A673 (cell line): ENCODE data around the gene NDST1. TPM values are rescaled to one million over a fixed set of nuclear protein-coding genes. Genes with fewer than 3 reads are reported as not detected.

Source experiments
- BruUV-seq: library from RNA; stranded (reverse); fragments of 400-500 nt; replicated peaks from 2 replicates; lab custom pipeline; 2021; lab: Mats Ljungman, UMichigan
- CTCF ChIA-PET: fragments of 300-600 bp; sonication (Branson Sonifier 250); formaldehyde crosslinking; loops from one replicate; lab custom pipeline; 2022; ENCODE audit warnings: antibody characterized with exemption; lab: Charles Lee
- POLR2A ChIA-PET: fragments of 300-600 bp; sonication (Branson Sonifier 250); formaldehyde crosslinking; loops from one replicate; lab custom pipeline; 2022; ENCODE audit warnings: antibody characterized with exemption; ENCODE audit not compliant: low non-redundant PET; lab: Charles Lee
- DNase-seq: peaks from one replicate; pipeline ENCODE4 v3.0.0-alpha.2; 2015; ENCODE audit warnings: low spot score
- H3K27ac ChIP-seq: fragments of 200-600 bp; sonication (generic); 2 replicates; pipeline ENCODE4 v1.5.1; 2016; ENCODE audit warnings: mixed run types, low read depth, mild to moderate bottlenecking, mixed read lengths, antibody characterized with exemption, low read length; ENCODE audit not compliant: poor library complexity, severe bottlenecking
- H3K27me3 ChIP-seq: fragments of 200-600 bp; sonication (generic); replicated peaks from 2 replicates; pipeline ENCODE4 v1.6.1; 2017; ENCODE audit warnings: mixed run types, low read depth, mild to moderate bottlenecking, mixed read lengths, antibody characterized with exemption, low read length; ENCODE audit not compliant: insufficient read depth, poor library complexity
- H3K36me3 ChIP-seq: fragments of 200-600 bp; sonication (generic); 2 replicates; pipeline ENCODE4 v1.6.1; 2016; ENCODE audit warnings: mixed run types, mild to moderate bottlenecking, mixed read lengths, antibody characterized with exemption, low read length; ENCODE audit not compliant: insufficient read depth, poor library complexity, severe bottlenecking
- H3K4me1 ChIP-seq: fragments of 200-600 bp; sonication (generic); 2 replicates; pipeline ENCODE4 v1.6.1; 2017; ENCODE audit warnings: mixed run types, mild to moderate bottlenecking, mixed read lengths, antibody characterized with exemption, low read length; ENCODE audit not compliant: insufficient read depth, poor library complexity, severe bottlenecking
- H3K4me3 ChIP-seq: fragments of 200-600 bp; sonication (generic); 2 replicates; pipeline ENCODE4 v1.5.1; 2016; ENCODE audit warnings: low read depth, mixed run types, mild to moderate bottlenecking, mixed read lengths, low read length; ENCODE audit not compliant: poor library complexity, severe bottlenecking
- H3K9me3 ChIP-seq: fragments of 200-600 bp; sonication (generic); 2 replicates; pipeline ENCODE4 v1.6.1; 2016; ENCODE audit warnings: mixed run types, low read depth, mild to moderate bottlenecking, mixed read lengths, antibody characterized with exemption, low read length; ENCODE audit not compliant: poor library complexity, severe bottlenecking
- CTCF ChIP-seq: fragments of 300-800, 200-600 bp; sonication (generic); conservative IDR thresholded peaks from 2 replicates; pipeline ENCODE4 v1.5.1; 2017; ENCODE audit warnings: low read depth, mild to moderate bottlenecking, antibody characterized with exemption, low read length, moderate library complexity, mixed read lengths
- EZH2 ChIP-seq: fragments of 200-600 bp; sonication (generic); IDR thresholded peaks from 2 replicates; pipeline ENCODE4 v1.6.1; 2017; ENCODE audit warnings: borderline replicate concordance, low read depth, mild to moderate bottlenecking, mixed read lengths, antibody characterized with exemption, low read length; ENCODE audit not compliant: poor library complexity, severe bottlenecking
- intact Hi-C: fragments of 100-400 bp; cut with micrococcal nuclease; formaldehyde crosslinking; loops from one replicate; pipeline ENCODE4 v1.10.0; 2022; ENCODE audit not compliant: unreplicated experiment
- total RNA-seq: library from RNA; stranded (reverse); gene quantifications from 2 replicates; pipeline ENCODE4 v1.2.3, GENCODE V29; 2021

The NDST1 gene
- total RNA-seq, 1 experiment from 2014 or later: 44.0 TPM

- no peak overlapping the region for H3K27ac ChIP-seq
- no peak overlapping the region for H3K4me3 ChIP-seq
- ChIA-PET CTCF (interaction anchor here (0.6 kb wide), 1 partner anchor 21 kb away, joined by 5 read pairs; no protein-coding TSS in a partner anchor), POLR2A (no interaction called here)
- peaks cover 26% of the 10 kb centered on the region for H3K4me1 ChIP-seq
- H3K27me3 ChIP-seq: no peaks in the 10 kb centered on the region
- no peaks in the 10 kb centered on the region for H3K9me3 ChIP-seq
- DNase-seq: no peak
- no peaks in the 10 kb centered on the region for H3K36me3 ChIP-seq
- TF ChIP-seq EZH2 (no peak), CTCF (no peak)
- BruUV-seq: no TSS peak
- intact Hi-C loops: no loop called here
Observed at GRCh38 chr5:150508277-150508640, 328 bp downstream of the NDST1 start.

- Histone ChIP-seq H3K27me3 (no peaks in the 10 kb centered on the region), H3K36me3 (no peaks in the 10 kb centered on the region), H3K9me3 (no peaks in the 10 kb centered on the region), H3K4me3 (no peak overlapping the region), H3K27ac (no peak overlapping the region), H3K4me1 (peaks cover 26% of the 10 kb centered on the region)
- no TSS peak for BruUV-seq
- TF ChIP-seq EZH2 (no peak), CTCF (no peak)
- CTCF ChIA-PET: interaction anchor here (0.6 kb wide), 1 partner anchor 22 kb away, joined by 5 read pairs; no protein-coding TSS in a partner anchor
- no peak for DNase-seq
- intact Hi-C loops: no loop called here
- POLR2A ChIA-PET: no interaction called here
Observed at GRCh38 chr5:150508828-150509227, 897 bp downstream of the NDST1 start.

- intact Hi-C loops: no loop called here
Observed at GRCh38 chr5:150509992-150510391, 2.1 kb downstream of the NDST1 start.

More at GRCh38 chr5:150509992-150510391, 2.1 kb downstream of the NDST1 start:
- no peaks in the 10 kb centered on the region for H3K36me3 ChIP-seq
- no peak overlapping the region for H3K27ac ChIP-seq
- H3K4me1 ChIP-seq: peaks cover 26% of the 10 kb centered on the region
- H3K9me3 ChIP-seq: no peaks in the 10 kb centered on the region
- no peak overlapping the region for H3K4me3 ChIP-seq
- POLR2A ChIA-PET: no interaction called here
- TF ChIP-seq CTCF (no peak), EZH2 (no peak)
- H3K27me3 ChIP-seq: no peaks in the 10 kb centered on the region
- CTCF ChIA-PET: no interaction called here
- no peak for DNase-seq
- BruUV-seq: no TSS peak
